ENCODE data around the gene DPP6.

Gene DPP6

DNA sequence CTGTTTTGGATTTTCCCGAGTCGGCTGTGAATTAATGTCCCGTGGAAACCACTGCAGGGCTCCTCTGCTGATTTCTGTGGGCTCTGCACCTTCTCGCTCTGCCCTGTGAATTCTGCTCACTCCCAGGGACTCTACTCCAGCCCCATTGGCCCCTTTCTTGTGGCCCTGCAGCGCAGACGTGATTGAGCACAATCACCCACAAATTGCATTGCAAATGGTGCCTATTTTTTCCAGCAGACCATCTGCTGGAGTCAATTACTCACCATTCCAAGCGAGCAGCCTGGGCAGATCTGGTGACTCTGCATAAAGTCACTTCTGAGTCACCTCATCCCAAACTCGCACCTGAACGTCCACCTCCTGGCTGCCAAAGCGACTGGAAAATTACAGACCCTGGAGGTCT is 714.9 kb downstream of the DPP6 start:
- DNase-seq (ENCODE audit: low read depth in 2 of 2), result no peak

DNA sequence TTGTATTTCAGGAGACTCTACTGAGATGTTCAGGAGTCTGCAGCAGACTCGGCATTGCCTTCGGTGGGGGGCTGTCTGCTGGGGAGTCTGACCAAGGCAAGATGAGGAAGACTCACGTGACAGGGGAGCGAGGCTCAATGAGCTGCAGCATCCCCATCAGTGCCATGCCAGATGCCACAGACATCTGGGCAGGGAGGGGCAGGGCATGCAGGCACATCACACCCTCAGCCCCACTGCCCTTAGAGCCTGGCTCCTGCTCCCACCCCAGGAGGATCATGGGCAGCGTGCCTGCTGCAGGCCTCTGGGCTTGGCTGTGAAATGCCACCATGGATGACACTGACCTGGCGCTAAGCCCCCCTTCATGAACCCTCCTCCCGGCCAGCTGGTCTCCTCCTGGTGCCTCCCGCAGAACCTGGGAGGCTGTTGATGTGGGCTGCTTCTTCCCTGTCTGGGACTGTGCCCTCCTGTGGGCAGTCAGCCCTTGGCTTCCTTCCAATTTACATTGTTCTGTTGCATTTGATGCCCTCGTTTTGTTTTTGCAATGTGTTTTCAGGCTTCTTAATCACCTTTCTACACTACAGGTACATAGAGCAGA is 715.7 kb downstream of the DPP6 start:
- DNase-seq (ENCODE audit: low read depth in 2 of 2), result no peak

DNA sequence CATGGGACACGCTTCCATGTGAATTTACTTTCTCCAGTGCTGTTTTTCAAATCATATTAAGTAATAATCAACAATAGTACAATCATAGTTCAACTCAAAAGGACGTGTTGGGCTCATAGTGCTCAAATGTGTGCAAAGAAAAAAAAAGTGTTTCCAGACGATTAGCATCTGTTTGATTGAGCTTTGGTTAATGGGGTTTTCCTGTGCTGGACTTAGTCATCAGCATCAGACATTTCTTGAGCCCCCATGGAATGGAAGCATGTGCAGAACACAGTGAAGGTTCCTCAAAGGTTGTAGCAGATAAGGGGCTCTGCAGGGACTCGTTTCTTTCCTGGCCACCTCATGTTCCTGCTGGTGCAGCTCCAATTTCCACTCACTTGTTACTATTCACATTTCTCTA is 716.8 kb downstream of the DPP6 start:
- no peak for DNase-seq (ENCODE audit: low read depth in 2 of 2)

- no peak for DNase-seq (ENCODE audit: low read depth in 2 of 2)
Measured at GRCh38 chr7:154769527-154769926, 717.3 kb downstream of the DPP6 start.

GRCh38 chr7:154770361-154770760 is 718.2 kb downstream of the DPP6 start:
- DNase-seq (ENCODE audit: low read depth in 2 of 2), result no peak

GRCh38 chr7:154770962-154771361 is 718.8 kb downstream of the DPP6 start:
- DNase-seq (ENCODE audit: low read depth in 2 of 2), result no peak

DNA sequence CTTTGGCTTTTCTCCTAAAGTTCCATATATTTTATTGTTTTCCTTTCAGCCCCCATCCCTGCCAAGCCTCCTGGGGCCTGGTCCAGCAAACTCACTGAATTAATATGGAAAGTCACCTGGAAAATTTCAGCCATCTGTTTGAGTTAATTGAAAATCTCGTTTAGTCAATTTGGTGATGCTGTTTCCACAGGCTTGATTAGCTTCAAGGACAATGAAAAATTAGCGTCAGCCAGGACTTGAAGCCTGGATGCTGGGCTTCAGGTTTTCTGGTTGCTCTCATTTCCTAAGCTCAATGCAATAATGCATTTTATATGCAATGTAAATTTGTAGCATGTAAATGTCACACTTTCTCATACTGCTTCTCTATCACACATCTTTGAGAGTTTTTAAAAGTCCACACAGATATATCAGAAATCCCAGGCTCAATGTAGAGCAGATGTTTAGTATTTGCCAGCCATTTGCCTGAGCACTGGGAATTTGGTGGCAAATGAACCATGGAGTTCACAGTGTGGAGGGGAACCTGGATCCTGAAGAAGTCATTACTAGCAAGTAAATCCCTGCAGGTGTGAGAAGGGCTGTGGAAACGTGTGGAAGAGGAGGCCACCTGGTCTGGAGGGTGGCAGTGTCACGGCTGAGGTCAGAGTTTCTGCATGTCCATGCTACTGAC is 722.2 kb downstream of the DPP6 start:
- no peak for DNase-seq (ENCODE audit: low read depth in 2 of 2)

DNA sequence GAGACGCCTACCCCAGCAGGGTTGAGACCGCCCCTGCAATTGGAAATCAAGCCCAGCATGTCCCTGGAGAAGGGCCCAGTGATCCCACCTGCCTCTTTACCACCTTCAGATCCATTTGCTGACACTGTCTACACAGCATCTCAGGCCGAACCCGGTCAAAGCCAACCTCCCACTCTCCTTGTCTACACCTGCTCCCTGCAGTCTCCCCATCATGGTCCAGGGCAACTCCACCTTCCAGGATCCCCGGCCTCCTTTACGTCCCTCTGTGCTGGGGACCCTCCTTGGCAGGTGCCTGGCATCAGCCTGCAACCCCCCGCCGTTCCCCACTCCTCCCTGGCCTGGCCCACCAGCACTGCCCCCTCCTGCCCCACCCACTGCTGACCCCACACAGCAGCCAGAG is 723.5 kb downstream of the DPP6 start:
- DNase-seq (ENCODE audit: low read depth in 2 of 2), result no peak

DNA sequence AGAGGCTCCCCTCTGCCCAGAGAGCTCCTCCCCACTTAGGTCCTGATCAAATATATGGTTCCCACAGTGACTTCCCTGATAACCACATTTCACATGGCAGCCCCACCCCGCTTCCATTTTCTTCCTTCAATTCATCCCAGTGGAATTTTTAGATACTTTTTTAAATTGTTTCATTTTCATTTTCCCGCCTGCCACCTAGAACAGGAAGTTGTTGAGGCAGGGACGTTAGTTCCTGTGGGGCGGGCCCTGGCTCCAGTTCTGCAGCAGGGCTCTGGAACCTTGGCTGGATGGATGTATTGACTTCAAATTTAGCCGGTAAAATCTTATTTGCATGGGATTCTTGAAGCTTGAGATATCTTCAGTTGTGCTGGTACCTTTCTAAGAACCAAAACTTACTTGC is 724.2 kb downstream of the DPP6 start:
- DNase-seq (ENCODE audit: low read depth in 2 of 2), result no peak

GRCh38 chr7:154777023-154777422 is 724.8 kb downstream of the DPP6 start:
- DNase-seq (ENCODE audit: low read depth in 2 of 2), result no peak

GRCh38 chr7:154777489-154777888 is 725.3 kb downstream of the DPP6 start:
- no peak for DNase-seq (ENCODE audit: low read depth in 2 of 2)

DNA sequence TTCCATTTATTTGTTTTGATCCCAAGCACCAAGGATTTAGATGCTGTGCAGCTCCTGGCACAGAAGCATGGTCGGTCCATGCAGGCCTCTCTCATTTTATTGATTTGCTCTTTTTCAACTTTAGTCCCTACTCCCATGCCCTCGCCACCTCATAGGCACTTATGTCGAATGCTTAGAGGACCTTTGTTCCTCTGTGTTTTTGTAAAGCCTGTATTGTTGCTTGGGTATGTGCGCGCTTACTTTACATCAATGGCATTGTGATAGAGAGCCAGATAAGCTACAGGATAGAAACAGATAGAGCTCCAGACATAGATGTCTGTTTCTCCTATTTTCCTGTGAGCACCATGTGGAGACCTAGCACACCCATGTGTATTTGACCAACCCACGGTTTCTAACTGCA is 725.7 kb downstream of the DPP6 start:
- DNase-seq (ENCODE audit: low read depth in 2 of 2), result no peak

DNA sequence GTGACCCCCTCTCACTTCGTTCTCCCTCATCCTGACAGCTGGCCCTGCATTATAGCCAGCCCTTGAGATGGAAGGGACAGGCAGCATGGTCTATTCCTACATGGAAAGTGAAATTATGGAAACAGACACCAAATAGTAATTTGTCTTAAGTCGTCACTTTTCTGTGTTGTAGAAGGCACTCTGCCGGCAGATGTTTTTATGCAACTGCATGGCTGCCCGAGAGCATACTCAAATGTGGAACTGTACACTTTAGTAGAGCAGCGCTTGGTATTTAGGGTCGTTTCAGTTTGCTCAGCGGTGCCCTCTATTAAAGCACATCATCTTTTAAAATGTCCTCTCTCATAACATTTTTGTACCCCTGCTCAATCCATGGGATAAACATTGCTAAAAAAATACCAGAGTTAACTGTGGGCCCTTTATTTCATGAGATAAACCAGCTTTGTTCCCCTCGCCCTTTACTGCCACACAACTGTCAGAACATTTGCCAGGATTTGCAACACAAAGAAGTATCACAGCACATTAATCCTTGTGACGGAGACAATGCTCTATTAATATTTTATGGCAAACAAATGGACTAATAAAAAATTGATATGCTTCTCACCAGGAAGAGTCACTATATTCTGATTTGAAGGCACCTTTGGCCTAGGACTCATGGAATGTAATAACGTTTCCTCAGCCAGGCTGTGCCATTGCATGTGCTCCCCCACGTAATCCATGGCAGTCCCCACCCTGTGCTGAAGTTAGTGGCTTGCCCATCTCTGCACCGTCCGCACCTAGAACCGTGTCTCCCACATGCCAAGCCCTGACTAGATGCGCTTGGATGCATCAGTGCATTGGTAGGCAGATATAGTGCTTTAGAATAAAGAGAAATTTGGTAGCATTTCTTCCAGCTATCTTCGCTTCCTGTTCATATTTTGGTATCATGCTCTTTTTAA is 729.4 kb downstream of the DPP6 start:
- DNase-seq (ENCODE audit: low read depth in 2 of 2), result no peak

DNA sequence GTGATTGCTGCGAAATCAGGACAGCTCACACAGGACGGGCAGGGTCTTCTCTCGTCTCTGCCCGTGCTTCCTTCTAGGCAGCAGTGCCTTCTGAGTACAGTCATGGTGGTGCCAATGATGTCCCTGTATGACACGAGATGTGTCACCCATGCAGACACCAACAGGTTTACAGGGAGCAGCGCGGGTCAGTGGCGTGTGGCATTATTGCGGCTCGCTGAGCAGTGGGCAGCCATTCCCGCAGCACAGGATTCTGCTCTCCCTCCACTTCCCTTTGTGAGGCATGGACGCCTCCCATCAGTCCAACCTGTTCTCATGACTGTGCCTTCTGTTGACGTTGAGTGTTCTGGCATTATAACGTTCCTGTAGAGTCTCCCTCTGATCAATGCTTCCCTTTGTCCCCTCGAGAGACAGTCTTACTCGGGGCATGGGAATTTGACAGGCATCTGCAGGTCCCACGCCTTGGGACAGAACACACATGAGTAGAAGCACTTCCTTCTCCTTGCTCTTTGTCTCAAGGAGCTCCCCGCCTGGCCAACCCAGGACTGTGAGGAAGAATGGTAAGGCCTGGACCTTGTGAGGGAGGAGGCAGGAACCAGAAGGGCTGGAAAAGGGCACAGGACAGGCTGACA is 731.2 kb downstream of the DPP6 start:
- DNase-seq (ENCODE audit: low read depth in 2 of 2), result no peak

DNA sequence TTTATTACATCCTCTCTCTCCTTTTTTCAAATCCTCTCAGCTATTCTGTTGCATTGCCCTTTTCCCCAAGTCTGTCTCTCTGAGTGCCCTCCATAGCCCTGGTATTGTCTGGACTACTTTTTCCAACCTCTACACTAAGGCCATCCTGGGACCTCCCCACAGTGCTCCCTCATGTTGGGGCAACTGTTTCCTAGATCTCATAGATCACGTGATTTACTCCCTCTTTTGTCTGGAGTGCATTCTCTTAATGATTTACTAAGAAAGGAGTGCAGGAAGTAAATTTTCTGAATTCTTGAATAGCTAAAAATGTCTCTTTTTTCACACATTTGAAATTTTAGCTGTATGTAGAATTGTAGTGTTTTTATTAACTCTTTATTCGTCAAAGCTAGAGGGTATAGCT is 733.7 kb downstream of the DPP6 start:
- no peak for DNase-seq (ENCODE audit: low read depth in 2 of 2)

DNA sequence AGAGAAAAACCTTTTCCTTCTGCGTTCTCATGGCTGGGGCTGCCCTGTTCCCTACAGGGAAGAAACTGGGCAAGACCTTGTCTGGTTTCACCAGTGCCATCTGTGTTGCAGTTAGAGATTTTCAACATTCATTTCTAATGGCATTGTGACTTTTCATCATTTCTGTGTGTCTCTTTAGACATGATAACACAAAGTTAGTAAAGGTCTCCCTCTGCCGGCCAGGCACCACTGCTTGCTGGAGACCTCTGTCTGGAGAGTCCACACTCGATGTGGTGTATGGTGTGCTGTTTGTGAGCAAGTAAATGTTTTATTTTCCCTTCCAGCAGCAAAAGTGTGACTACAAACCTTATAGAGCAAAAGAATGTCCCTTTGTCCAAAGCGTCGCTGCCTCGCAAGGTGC is 737.2 kb downstream of the DPP6 start:
- DNase-seq (ENCODE audit: low read depth in 2 of 2), result no peak

DNA sequence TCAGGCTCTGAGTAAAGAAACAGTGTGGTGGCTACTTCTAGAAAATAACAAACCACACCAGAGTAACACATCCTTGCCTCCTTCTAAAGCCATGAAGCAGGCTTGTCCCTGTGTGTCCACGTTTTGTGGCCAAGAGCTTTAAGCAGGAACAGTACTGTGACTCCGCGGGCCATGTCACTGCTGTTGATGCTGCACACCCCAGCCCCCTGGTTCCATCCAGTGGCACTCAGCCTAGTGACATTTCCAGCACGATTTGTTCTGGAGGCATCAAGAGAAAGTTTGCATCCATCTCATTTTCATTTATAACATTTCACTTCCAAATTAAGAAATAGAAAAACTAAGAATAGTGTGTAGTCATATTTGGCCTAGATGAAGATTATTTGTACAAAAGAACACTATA is 739.4 kb downstream of the DPP6 start:
- DNase-seq (ENCODE audit: low read depth in 2 of 2), result no peak

DNA sequence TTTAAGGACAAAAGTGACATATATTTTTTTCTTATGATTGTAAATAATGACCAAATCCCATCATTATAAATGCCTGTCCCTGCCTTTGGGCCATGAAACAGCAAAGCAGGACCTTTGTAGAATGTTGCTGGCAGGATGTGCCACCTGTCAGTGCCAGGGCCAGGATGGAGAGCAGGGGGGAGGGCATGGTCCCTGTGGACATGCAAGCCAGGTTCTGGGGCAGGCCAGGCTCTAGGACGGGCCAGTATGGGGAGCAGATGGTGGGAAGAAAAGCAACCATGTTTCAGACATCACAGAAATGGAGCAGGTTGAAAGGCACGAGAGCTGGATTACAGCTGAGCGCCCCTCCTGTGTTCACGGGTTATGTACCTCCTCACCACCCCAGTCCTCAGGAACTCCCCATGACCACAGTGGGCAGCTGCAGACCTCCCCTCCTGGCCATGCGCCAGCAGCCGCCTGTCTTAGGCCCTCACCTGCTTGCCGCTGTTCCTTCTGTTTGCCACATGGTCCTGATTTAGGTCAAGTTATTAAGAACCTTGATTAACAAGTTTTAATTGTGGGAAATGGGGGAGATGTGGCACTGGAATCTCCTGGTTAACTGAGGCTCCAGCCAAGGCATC is 740.3 kb downstream of the DPP6 start:
- no peak for DNase-seq (ENCODE audit: low read depth in 2 of 2)

DNA sequence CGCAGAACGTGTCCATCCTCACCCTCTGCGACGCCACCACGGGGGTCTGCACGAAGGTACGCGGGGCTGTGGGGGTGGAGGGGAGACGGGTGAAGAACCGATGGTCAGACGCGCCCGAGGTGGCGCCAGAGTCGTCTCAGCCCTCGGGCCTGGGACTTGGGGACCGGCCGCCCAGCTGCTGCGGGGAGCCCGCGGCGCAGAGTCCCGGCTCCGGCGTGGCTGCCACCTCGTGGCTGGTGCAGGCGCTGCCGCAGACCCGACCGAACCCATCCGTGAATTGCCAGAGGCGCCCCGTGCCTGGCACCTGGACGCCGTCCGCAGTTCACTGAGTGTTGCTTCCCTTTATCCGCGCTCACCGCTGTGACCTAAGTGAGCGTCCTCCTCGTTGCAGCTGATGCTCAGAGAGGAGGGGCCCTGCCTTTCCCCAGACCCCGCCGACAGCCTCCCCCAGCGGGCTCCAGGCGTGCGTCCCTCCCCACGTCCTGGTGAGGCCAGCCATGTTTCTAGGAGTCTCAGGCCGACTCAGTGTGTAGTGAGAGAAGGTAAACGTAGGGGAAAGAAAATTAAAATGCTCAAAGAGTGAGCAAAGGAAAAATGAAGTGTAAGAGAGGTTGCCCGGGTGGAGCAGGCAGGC is 742.1 kb downstream of the DPP6 start:
- no peak for DNase-seq (ENCODE audit: low read depth in 2 of 2)

DNA sequence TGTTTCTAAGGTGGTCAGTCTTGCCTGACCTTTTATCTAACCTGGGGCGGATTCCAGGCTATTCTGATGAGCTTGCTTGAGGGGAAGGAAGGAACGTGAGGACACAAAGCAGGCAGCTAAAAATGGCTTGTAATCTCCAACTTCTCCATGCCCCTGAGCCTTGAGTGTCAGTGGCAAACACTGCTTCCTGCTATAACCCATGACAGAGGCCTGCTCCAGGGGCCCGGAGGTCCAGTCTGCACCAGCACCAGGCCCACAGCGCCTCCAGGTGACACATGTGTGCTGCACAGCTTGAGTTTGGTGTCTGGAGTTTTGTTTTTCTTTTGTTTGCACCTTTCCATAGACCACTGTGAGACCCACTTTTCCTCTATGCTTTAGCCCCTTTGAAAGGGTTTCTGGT is 742.8 kb downstream of the DPP6 start:
- no peak for DNase-seq (ENCODE audit: low read depth in 2 of 2)

GRCh38 chr7:154795437-154795836 is 743.2 kb downstream of the DPP6 start:
- DNase-seq (ENCODE audit: low read depth in 2 of 2), result no peak

GRCh38 chr7:154804449-154804848 is 752.3 kb downstream of the DPP6 start:
- DNase-seq (ENCODE audit: low read depth in 2 of 2), result no peak

Data from activated CD8-positive, alpha-beta memory T cell treated with anti-CD3 and anti-CD28 coated beads for 4 hours (primary cell).